AG20443 (cell line): ENCODE results near the gene CASKIN2.
"Not testable (repeated sequence)": the region's sequence is repeated elsewhere in the genome, so short reads cannot be mapped to it uniquely, and the experiment has no call there.

ENCODE experiments used
- DNase-seq: peaks from one replicate; pipeline ENCODE4 v3.0.0; 2012; ENCODE audit warnings: low spot score, mixed read lengths

CASKIN2 gene

GRCh38 chr17:75546181-75546580 lies 30.8 kb upstream of the CASKIN2 start:
- no peak for DNase-seq

GRCh38 chr17:75544250-75544649 lies 28.9 kb upstream of the CASKIN2 start:
- DNase-seq: no peak

GRCh38 chr17:75542728-75543336 lies 27.5 kb upstream of the CASKIN2 start:
- no peak for DNase-seq

GRCh38 chr17:75542229-75542628 lies 26.9 kb upstream of the CASKIN2 start:
- DNase-seq: no peak

- DNase-seq: no peak
Measured at GRCh38 chr17:75540923-75541503, 25.7 kb upstream of the CASKIN2 start.

GRCh38 chr17:75539967-75540729 lies 24.8 kb upstream of the CASKIN2 start:
- no peak for DNase-seq

- no peak for DNase-seq
Measured at GRCh38 chr17:75536366-75536765, 21.0 kb upstream of the CASKIN2 start.

GRCh38 chr17:75535871-75536270 lies 20.5 kb upstream of the CASKIN2 start:
- no peak for DNase-seq

- DNase-seq: no peak
Measured at GRCh38 chr17:75535119-75535537, 19.8 kb upstream of the CASKIN2 start.

- peak; percentile 58 for DNase-seq
Measured at GRCh38 chr17:75531721-75532072, 16.4 kb upstream of the CASKIN2 start.

- DNase-seq: no peak
Measured at GRCh38 chr17:75530837-75531720, 15.7 kb upstream of the CASKIN2 start.

GRCh38 chr17:75526555-75527270 lies 11.4 kb upstream of the CASKIN2 start:
- DNase-seq: no peak

GRCh38 chr17:75525806-75526554 lies 10.6 kb upstream of the CASKIN2 start:
- no peak for DNase-seq

GRCh38 chr17:75524970-75525805 lies 9.9 kb upstream of the CASKIN2 start, which contains the start of gene LLGL2:
Gene LLGL2 (plus strand): TSS chr17:75525697. CDS start chr17:75543427, 17,730 bp downstream.
- peak; percentile 76 for DNase-seq

- DNase-seq: no peak
Measured at GRCh38 chr17:75524269-75524969, 9.1 kb upstream of the CASKIN2 start.

- no peak for DNase-seq
Measured at GRCh38 chr17:75523647-75524046, 8.3 kb upstream of the CASKIN2 start.

- DNase-seq: no peak
Measured at GRCh38 chr17:75521951-75522727, 6.8 kb upstream of the CASKIN2 start.

- no peak for DNase-seq
Measured at GRCh38 chr17:75521290-75521689, 6.0 kb upstream of the CASKIN2 start.

- DNase-seq: not testable (repeated sequence)
Measured at GRCh38 chr17:75520413-75520812, 5.1 kb upstream of the CASKIN2 start.
